GM21529 (cell line): ENCODE results near the gene AOC3.
"Not testable (repeated sequence)": the region's sequence is repeated elsewhere in the genome, so short reads cannot be mapped to it uniquely, and the experiment has no call there.

Source experiments
- ATAC-seq: cut with Tn5 transposase; IDR thresholded peaks from one replicate; pipeline ENCODE4 v1.9.1; 2021; ENCODE audit not compliant: unreplicated experiment

Gene AOC3

GRCh38 chr17:42844761-42845555, 6.0 kb upstream of the AOC3 start:
- ATAC-seq = no peak

- ATAC-seq = no peak
Measured at GRCh38 chr17:42845556-42845917, 5.5 kb upstream of the AOC3 start.

GRCh38 chr17:42845918-42846593, 4.9 kb upstream of the AOC3 start:
- no peak for ATAC-seq

- no peak for ATAC-seq
Measured at GRCh38 chr17:42846594-42847280, 4.3 kb upstream of the AOC3 start.

- no peak for ATAC-seq
Measured at GRCh38 chr17:42848093-42848492, 2.9 kb upstream of the AOC3 start.

GRCh38 chr17:42849031-42849430, 2.0 kb upstream of the AOC3 start:
- ATAC-seq = no peak

GRCh38 chr17:42849451-42850181, 1.4 kb upstream of the AOC3 start:
- no peak for ATAC-seq

GRCh38 chr17:42851371-42852240, 607 bp downstream of the AOC3 start:
- ATAC-seq = not testable (repeated sequence)

- no peak for ATAC-seq
Measured at GRCh38 chr17:42852351-42852750, 1.4 kb downstream of the AOC3 start.

- no peak for ATAC-seq
Measured at GRCh38 chr17:42853004-42853403, 2.0 kb downstream of the AOC3 start.

GRCh38 chr17:42853597-42853967, 2.6 kb downstream of the AOC3 start:
- no peak for ATAC-seq

GRCh38 chr17:42853968-42854790, 3.2 kb downstream of the AOC3 start:
- no peak for ATAC-seq

- ATAC-seq = no peak
Measured at GRCh38 chr17:42855048-42855596, 4.1 kb downstream of the AOC3 start.

GRCh38 chr17:42856093-42856492, 5.1 kb downstream of the AOC3 start:
- not testable (repeated sequence) for ATAC-seq

- ATAC-seq = not testable (repeated sequence)
Measured at GRCh38 chr17:42856516-42856915, 5.5 kb downstream of the AOC3 start.

- ATAC-seq = no peak
Measured at GRCh38 chr17:42857389-42857788, 6.4 kb downstream of the AOC3 start.

GRCh38 chr17:42865638-42866094, 14.7 kb downstream of the AOC3 start:
- no peak for ATAC-seq

GRCh38 chr17:42866216-42866615, 15.2 kb downstream of the AOC3 start:
- ATAC-seq = no peak
